Thyroid gland (tissue), 4 donors: ENCODE measurements around the gene PPARG. TPM values are rescaled to one million over a fixed set of nuclear protein-coding genes. Genes with fewer than 3 reads are reported as not detected.

Experiments used
- DNase-seq, 2 donors: peaks; one replicate each; pipeline ENCODE4 v3.0.0-alpha.2; 2019
- H3K27ac ChIP-seq, 3 donors: fragments of 200-600 bp; sonication (generic); 1 replicate in 2 of 3; 2 replicates in 1 of 3; pipeline ENCODE4 v1.5.1; 2016 to 2019; ENCODE audit warnings: mild to moderate bottlenecking in 1 of 3, moderate library complexity in 1 of 3
- H3K27me3 ChIP-seq: fragments of 200-600 bp; sonication (generic); one replicate; pipeline ENCODE4 v1.5.1; 2019
- H3K36me3 ChIP-seq, 2 donors: fragments of 200-600 bp; sonication (generic); one replicate each; pipeline ENCODE4 v1.5.1; 2016 to 2019
- H3K4me1 ChIP-seq, 2 donors: fragments of 200-600 bp; sonication (generic); one replicate each; pipeline ENCODE4 v1.5.1; 2017 to 2019
- H3K4me3 ChIP-seq, 3 donors: fragments of 200-600 bp; sonication (generic); replicated peaks in 1 of 3; 1 replicate in 2 of 3; 2 replicates in 1 of 3; pipeline ENCODE4 v1.5.1; 2016; ENCODE audit warnings: mild to moderate bottlenecking in 1 of 3
- H3K9me3 ChIP-seq: fragments of 200-600 bp; sonication (generic); one replicate; pipeline ENCODE4 v1.5.1; 2017
- CTCF ChIP-seq, 6 experiments: fragments of 200-600 bp in 3 of 6; fragments of 450-650 bp in 3 of 6; sonication (generic) in 3 of 6; IDR thresholded peaks; one replicate each; pipeline ENCODE4 v1.5.1; 2016 to 2019; ENCODE audit warnings: antibody characterized with exemption in 6 of 6, mild to moderate bottlenecking in 2 of 6, inconsistent platforms in 1 of 6, moderate library complexity in 1 of 6
- POLR2A ChIP-seq, 2 donors: fragments of 450-650 bp; IDR thresholded peaks; one replicate each; pipeline ENCODE4 v1.6.1; 2017; ENCODE audit warnings: antibody characterized with exemption in 2 of 2, mild to moderate bottlenecking in 2 of 2, moderate library complexity in 1 of 2
- WGBS, 2 donors: methylation state at CpG; one replicate each; pipeline ENCODE4 v1.1.5; 2017; 5-methylcytosine and 5-hydroxymethylcytosine counted together
- intact Hi-C: fragments of 100-400 bp; cut with DNase I; formaldehyde crosslinking; loops from one replicate; pipeline ENCODE4 v1.15.1; 2023
- total RNA-seq, 4 donors: library from RNA; depleted of rRNA; stranded (reverse); fragments of >200 nt; gene quantifications; one replicate each; pipeline ENCODE4 v1.2.3, GENCODE V29; 2016

The PPARG gene
- total RNA-seq, 4 donors from 2014 or later, result 20.0 to 27.3 (median 23.7) TPM

- H3K4me1 ChIP-seq, result peaks cover 0 to 2% of the 10 kb centered on the region in 2 donors
- DNase-seq, result no peak
- WGBS, 2 donors, result 91 to 93% methylated on average over 6 of the region's 6 CpGs
- H3K4me3 ChIP-seq, result no peak overlapping the region
- H3K27ac ChIP-seq, result no peak overlapping the region
- H3K9me3 ChIP-seq, result no peaks in the 10 kb centered on the region
- no peaks in the 10 kb centered on the region for H3K36me3 ChIP-seq
- H3K27me3 ChIP-seq, result no peaks in the 10 kb centered on the region
- TF ChIP-seq POLR2A (IDR thresholded peaks at IDR 0.05), result no peak
- TF ChIP-seq CTCF (IDR thresholded peaks at IDR 0.05), result no peak
- intact Hi-C loops, result no loop called here
These were observed 6.2 kb downstream of the PPARG start for GRCh38 chr3:12294885-12295580.

DNA sequence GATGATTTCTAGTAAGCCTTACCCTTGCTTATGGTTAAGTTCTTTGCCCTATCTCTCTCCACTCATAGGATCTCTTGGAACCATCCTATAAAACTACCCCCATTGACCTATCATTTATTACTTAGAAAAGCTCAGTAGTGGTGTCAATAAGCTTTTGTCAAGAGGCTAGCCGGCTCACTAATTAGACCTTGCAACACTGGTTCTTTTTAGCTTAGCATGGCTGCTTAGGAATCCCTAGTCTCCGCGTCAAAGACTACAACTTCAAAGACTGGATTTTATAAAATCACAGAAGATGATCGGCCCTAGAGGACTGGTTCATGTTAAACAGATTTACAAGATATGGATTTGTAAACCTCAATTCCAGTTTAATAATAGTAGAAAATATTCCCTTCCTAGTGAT is 7.6 kb downstream of the PPARG start:
- Histone ChIP-seq H3K27ac (no peak overlapping the region), H3K9me3 (no peaks in the 10 kb centered on the region), H3K4me1 (peaks cover 0 to 3% of the 10 kb centered on the region in 2 donors), H3K27me3 (no peaks in the 10 kb centered on the region), H3K36me3 (no peaks in the 10 kb centered on the region), H3K4me3 (no peak overlapping the region)
- TF ChIP-seq POLR2A (IDR thresholded peaks at IDR 0.05) (no peak), CTCF (IDR thresholded peaks at IDR 0.05) (no peak)
- no peak for DNase-seq
- intact Hi-C loops, result no loop called here
- 80 to 91% methylated on average over 4 of the region's 4 CpGs for WGBS, 2 donors

GRCh38 chr3:12299026-12299425 is 10.2 kb downstream of the PPARG start:
- H3K27me3 ChIP-seq, result no peaks in the 10 kb centered on the region
- no peaks in the 10 kb centered on the region for H3K9me3 ChIP-seq
- no peak overlapping the region for H3K4me3 ChIP-seq
- H3K27ac ChIP-seq, result no peak overlapping the region
- TF ChIP-seq POLR2A (IDR thresholded peaks at IDR 0.05), result no peak
- TF ChIP-seq CTCF (IDR thresholded peaks at IDR 0.05), result no peak
- no peaks in the 10 kb centered on the region for H3K36me3 ChIP-seq
- DNase-seq, result no peak
- H3K4me1 ChIP-seq, result peaks cover 0 to 3% of the 10 kb centered on the region in 2 donors
- WGBS, 2 donors, result 94 to 95% methylated on average over 8 of the region's 8 CpGs
- intact Hi-C loops, result no loop called here

- no peak overlapping the region for H3K27ac ChIP-seq
- intact Hi-C loops, result no loop called here
- no peak for TF ChIP-seq CTCF (IDR thresholded peaks at IDR 0.05)
- TF ChIP-seq POLR2A (IDR thresholded peaks at IDR 0.05), result no peak
- no peaks in the 10 kb centered on the region for H3K9me3 ChIP-seq
- DNase-seq, result no peak
- H3K36me3 ChIP-seq, result no peaks in the 10 kb centered on the region
- 87 to 90% methylated on average over 4 of the region's 4 CpGs for WGBS, 2 donors
- H3K27me3 ChIP-seq, result no peaks in the 10 kb centered on the region
- peaks cover 0 to 3% of the 10 kb centered on the region in 2 donors for H3K4me1 ChIP-seq
- no peak overlapping the region for H3K4me3 ChIP-seq
These were observed 11.3 kb downstream of the PPARG start for GRCh38 chr3:12300137-12300536.

- Histone ChIP-seq H3K27ac (no peak overlapping the region), H3K36me3 (no peaks in the 10 kb centered on the region), H3K9me3 (no peaks in the 10 kb centered on the region), H3K4me3 (no peak overlapping the region), H3K27me3 (no peaks in the 10 kb centered on the region), H3K4me1 (peaks cover 0 to 3% of the 10 kb centered on the region in 2 donors)
- WGBS, 2 donors, result 85% methylated on average over 2 of the region's 2 CpGs
- DNase-seq, result no peak
- TF ChIP-seq POLR2A (IDR thresholded peaks at IDR 0.05) (no peak), CTCF (IDR thresholded peaks at IDR 0.05) (no peak)
- intact Hi-C loops, result no loop called here
These were observed 12.2 kb downstream of the PPARG start for GRCh38 chr3:12301031-12301430.
